Fibroblast of lung (primary cell): ENCODE data around the gene SMC3. TPM values are rescaled to one million over a fixed set of nuclear protein-coding genes. Genes with fewer than 3 reads are reported as not detected.
"Not testable (repeated sequence)": the region's sequence is repeated elsewhere in the genome, so short reads cannot be mapped to it uniquely, and the experiment has no call there.

Experiments used
- DNase-seq, 2 donors: peaks; one replicate each; pipeline versions ENCODE4 v3.0.0 to v3.0.0-alpha.2; 2010; ENCODE audit warnings: low read depth in 2 of 2
- H2AFZ ChIP-seq: 2 replicates; pipeline ENCODE4 v1.5.1; 2012; ENCODE audit warnings: low read length, control low read depth, inconsistent platforms
- H3K27ac ChIP-seq: 2 replicates; pipeline ENCODE4 v1.5.1; 2011; ENCODE audit warnings: low read length, control low read depth; ENCODE audit not compliant: insufficient read depth
- H3K27me3 ChIP-seq: 2 replicates; pipeline ENCODE4 v1.5.1; 2011; ENCODE audit warnings: mild to moderate bottlenecking, low read length; ENCODE audit not compliant: control insufficient read depth, insufficient read depth
- H3K36me3 ChIP-seq: 2 replicates; pipeline ENCODE4 v1.5.1; 2011; ENCODE audit warnings: low read length; ENCODE audit not compliant: control insufficient read depth, insufficient read depth
- H3K4me1 ChIP-seq: 2 replicates; pipeline ENCODE4 v1.5.1; 2011; ENCODE audit warnings: low read length; ENCODE audit not compliant: control insufficient read depth, insufficient read depth; ENCODE audit errors: extremely low read depth
- H3K4me2 ChIP-seq: 2 replicates; pipeline ENCODE4 v1.5.1; 2011; ENCODE audit warnings: low read length, control low read depth; ENCODE audit not compliant: insufficient read depth; ENCODE audit errors: extremely low read depth
- H3K4me3 ChIP-seq, 4 experiments: fragments of 200-600 bp in 1 of 4; sonication (generic) in 1 of 4; replicated peaks in 1 of 4; 2 replicates each; pipeline ENCODE4 v1.5.1; 2011 to 2016; ENCODE audit warnings: low read length in 4 of 4, low read depth in 3 of 4, mild to moderate bottlenecking in 3 of 4, control low read depth in 2 of 4, inconsistent platforms in 1 of 4, mixed read lengths in 1 of 4; ENCODE audit not compliant: insufficient read depth in 1 of 4; ENCODE audit errors: control extremely low read depth in 1 of 4
- H3K79me2 ChIP-seq: 2 replicates; pipeline ENCODE4 v1.5.1; 2012; ENCODE audit warnings: mild to moderate bottlenecking, low read length, inconsistent platforms; ENCODE audit not compliant: control insufficient read depth, insufficient read depth
- H3K9ac ChIP-seq: 2 replicates; pipeline ENCODE4 v1.5.1; 2011; ENCODE audit warnings: mild to moderate bottlenecking, low read length, control low read depth; ENCODE audit not compliant: insufficient read depth
- H3K9me3 ChIP-seq: 2 replicates; pipeline ENCODE4 v1.5.1; 2012; ENCODE audit warnings: low read depth, low read length; ENCODE audit not compliant: control insufficient read depth, insufficient read depth
- H4K20me1 ChIP-seq: 2 replicates; pipeline ENCODE4 v1.5.1; 2011; ENCODE audit warnings: low read length; ENCODE audit not compliant: control insufficient read depth, insufficient read depth; ENCODE audit errors: extremely low read depth
- EZH2 ChIP-seq: IDR thresholded peaks from 2 replicates; pipeline ENCODE4 v1.5.1; 2012; ENCODE audit warnings: low read length, control low read depth, mild to moderate bottlenecking; ENCODE audit errors: missing control alignments
- polyA plus RNA-seq, 2 donors: library from polyadenylated mRNA; depleted of rRNA in 1 of 2; stranded (reverse) in 1 of 2; unstranded in 1 of 2; fragments of >200 nt; gene quantifications; 2 replicates each; pipeline ENCODE4 v1.2.1, GENCODE V29; 2011 to 2012; ENCODE audit warnings: missing spikeins in 1 of 2
- total RNA-seq: library from RNA; depleted of rRNA; stranded (reverse); fragments of >200 nt; gene quantifications from 2 replicates; pipeline ENCODE4 v1.2.1, GENCODE V29; 2014
- TF ChIP-seq, protein P1 (sequence below), 2 donors: IDR thresholded peaks in 1 of 2; conservative IDR thresholded peaks in 1 of 2; 1 replicate in 1 of 2; 2 replicates in 1 of 2; pipeline ENCODE4 v1.5.1; 2011 to 2012; ENCODE audit warnings: low read length in 2 of 2, control low read depth in 1 of 2, inconsistent platforms in 1 of 2, low read depth in 1 of 2, mild to moderate bottlenecking in 1 of 2

The SMC3 gene
- total and polyA plus RNA-seq, 2 donors (not counting 1 experiment from before 2014, with no cell fraction given), result 25.9 to 31.9 TPM

- H3K36me3 ChIP-seq, result no peaks in the 10 kb centered on the region
Measured at GRCh38 chr10:110608087-110608486, 40.6 kb downstream of the SMC3 start.

DNA sequence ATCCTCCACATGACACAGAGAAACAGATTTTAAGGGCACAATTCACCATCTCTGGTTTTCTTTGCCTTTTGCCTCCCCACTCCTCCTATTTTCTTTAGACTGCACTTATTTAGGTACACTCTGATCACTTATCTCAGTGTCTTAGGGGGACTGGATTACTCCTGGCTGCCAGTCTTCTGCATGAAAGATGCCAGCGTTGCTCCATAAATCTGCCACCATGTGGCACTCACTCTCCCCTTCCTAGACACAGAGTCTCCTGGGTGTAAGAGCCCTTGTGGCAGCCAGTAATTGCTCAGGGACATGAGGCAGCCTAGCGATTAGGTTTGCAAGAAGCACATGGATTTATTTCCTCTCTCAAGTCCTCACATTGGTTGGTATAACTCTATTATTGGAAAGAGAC is 42.1 kb downstream of the SMC3 start:
- no peak for DNase-seq
- no peak overlapping the region for H3K27ac ChIP-seq
- no peak overlapping the region for H2AFZ ChIP-seq
- TF ChIP-seq, protein P1, sequence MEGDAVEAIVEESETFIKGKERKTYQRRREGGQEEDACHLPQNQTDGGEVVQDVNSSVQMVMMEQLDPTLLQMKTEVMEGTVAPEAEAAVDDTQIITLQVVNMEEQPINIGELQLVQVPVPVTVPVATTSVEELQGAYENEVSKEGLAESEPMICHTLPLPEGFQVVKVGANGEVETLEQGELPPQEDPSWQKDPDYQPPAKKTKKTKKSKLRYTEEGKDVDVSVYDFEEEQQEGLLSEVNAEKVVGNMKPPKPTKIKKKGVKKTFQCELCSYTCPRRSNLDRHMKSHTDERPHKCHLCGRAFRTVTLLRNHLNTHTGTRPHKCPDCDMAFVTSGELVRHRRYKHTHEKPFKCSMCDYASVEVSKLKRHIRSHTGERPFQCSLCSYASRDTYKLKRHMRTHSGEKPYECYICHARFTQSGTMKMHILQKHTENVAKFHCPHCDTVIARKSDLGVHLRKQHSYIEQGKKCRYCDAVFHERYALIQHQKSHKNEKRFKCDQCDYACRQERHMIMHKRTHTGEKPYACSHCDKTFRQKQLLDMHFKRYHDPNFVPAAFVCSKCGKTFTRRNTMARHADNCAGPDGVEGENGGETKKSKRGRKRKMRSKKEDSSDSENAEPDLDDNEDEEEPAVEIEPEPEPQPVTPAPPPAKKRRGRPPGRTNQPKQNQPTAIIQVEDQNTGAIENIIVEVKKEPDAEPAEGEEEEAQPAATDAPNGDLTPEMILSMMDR (conservative IDR thresholded peaks at IDR 0.05 in 1 of 2, IDR thresholded peaks at IDR 0.05 in 1 of 2; ENCODE audit: low read depth in 1 of 2, low read length in 2 of 2), result no peak
- H3K9me3 ChIP-seq, result no peaks in the 10 kb centered on the region
- no peaks in the 10 kb centered on the region for H3K79me2 ChIP-seq
- H3K4me2 ChIP-seq, result no peak overlapping the region
- no peaks in the 10 kb centered on the region for H3K4me1 ChIP-seq
- no peaks in the 10 kb centered on the region for H4K20me1 ChIP-seq
- no peaks in the 10 kb centered on the region for H3K36me3 ChIP-seq
- H3K27me3 ChIP-seq, result no peaks in the 10 kb centered on the region
- no peak overlapping the region for H3K9ac ChIP-seq
- no peak overlapping the region for H3K4me3 ChIP-seq

More at GRCh38 chr10:110608087-110608486, 40.6 kb downstream of the SMC3 start:
- DNase-seq, result no peak
- Histone ChIP-seq H3K27me3 (no peaks in the 10 kb centered on the region), H2AFZ (no peak overlapping the region), H3K4me1 (no peaks in the 10 kb centered on the region), H3K4me3 (no peak overlapping the region), H3K27ac (no peak overlapping the region), H3K4me2 (no peak overlapping the region), H3K9me3 (no peaks in the 10 kb centered on the region), H3K79me2 (no peaks in the 10 kb centered on the region), H4K20me1 (no peaks in the 10 kb centered on the region), H3K9ac (no peak overlapping the region)
- TF ChIP-seq, protein P1 (conservative IDR thresholded peaks at IDR 0.05 in 1 of 2, IDR thresholded peaks at IDR 0.05 in 1 of 2; ENCODE audit: low read depth in 1 of 2, low read length in 2 of 2), result no peak
- no peak for TF ChIP-seq EZH2

GRCh38 chr10:110610308-110610774 is 42.8 kb downstream of the SMC3 start:
- Histone ChIP-seq H3K4me3 (no peak overlapping the region), H3K9ac (no peak overlapping the region), H3K27ac (no peak overlapping the region), H2AFZ (no peak overlapping the region), H3K36me3 (no peaks in the 10 kb centered on the region), H4K20me1 (no peaks in the 10 kb centered on the region), H3K79me2 (no peaks in the 10 kb centered on the region), H3K27me3 (no peaks in the 10 kb centered on the region), H3K4me2 (no peak overlapping the region), H3K9me3 (no peaks in the 10 kb centered on the region), H3K4me1 (no peaks in the 10 kb centered on the region)
- DNase-seq, result peak; percentile 30 to 56
- TF ChIP-seq, protein P1 (conservative IDR thresholded peaks at IDR 0.05 in 1 of 2, IDR thresholded peaks at IDR 0.05 in 1 of 2; ENCODE audit: low read depth in 1 of 2, low read length in 2 of 2), result peak; percentile 85 to 90
- no peak for TF ChIP-seq EZH2

- not testable (repeated sequence) for H3K4me2 ChIP-seq, DNase-seq, H3K9me3 ChIP-seq, H3K79me2 ChIP-seq, H3K4me1 ChIP-seq, H3K36me3 ChIP-seq, H4K20me1 ChIP-seq, H3K27me3 ChIP-seq, H3K9ac ChIP-seq, H3K4me3 ChIP-seq, H3K27ac ChIP-seq, H2AFZ ChIP-seq
Measured at GRCh38 chr10:110610781-110611180, 43.3 kb downstream of the SMC3 start.
